HG02852 (cell line): ENCODE measurements around the gene REPS1.
A peak's percentile ranks its signal among the peaks of the same experiment; 100 is the strongest.
"Not testable (repeated sequence)": the region's sequence is repeated elsewhere in the genome, so short reads cannot be mapped to it uniquely, and the experiment has no call there.

Experiments
- ATAC-seq: cut with Tn5 transposase; IDR thresholded peaks from one replicate; pipeline ENCODE4 v1.9.1; 2021; ENCODE audit warnings: mild to moderate bottlenecking, moderate library complexity; ENCODE audit not compliant: unreplicated experiment

The REPS1 gene

GRCh38 chr6:138987643-138988468 lies at the start of gene REPS1:
Gene REPS1 (minus strand): TSS chr6:138988253. CDS start chr6:138987682, 571 bp downstream.
- ATAC-seq, result peak; percentile 88

- no peak for ATAC-seq
Observed at GRCh38 chr6:139037490-139037889, 49.4 kb upstream of the REPS1 start.

- peak; percentile 39 for ATAC-seq
Observed at GRCh38 chr6:139030228-139030963, 42.3 kb upstream of the REPS1 start.

GRCh38 chr6:139029470-139030227 lies 41.6 kb upstream of the REPS1 start:
- peak; percentile 31 for ATAC-seq

GRCh38 chr6:139028658-139029469 lies 40.8 kb upstream of the REPS1 start, which contains the start of gene ABRACL:
Gene ABRACL (plus strand): TSS chr6:139028745. CDS start chr6:139034161, 5,416 bp downstream.
- peak; percentile 70 for ATAC-seq

- peak; percentile 3 for ATAC-seq
Observed at GRCh38 chr6:139028215-139028657, 40.2 kb upstream of the REPS1 start.

GRCh38 chr6:139027620-139028182 lies 39.6 kb upstream of the REPS1 start:
- no peak for ATAC-seq

- ATAC-seq, result not testable (repeated sequence)
Observed at GRCh38 chr6:139025416-139025815, 37.4 kb upstream of the REPS1 start.

GRCh38 chr6:139020689-139021088 lies 32.6 kb upstream of the REPS1 start:
- no peak for ATAC-seq

- no peak for ATAC-seq
Observed at GRCh38 chr6:139019722-139020121, 31.7 kb upstream of the REPS1 start.

GRCh38 chr6:139017227-139017626 lies 29.2 kb upstream of the REPS1 start:
- no peak for ATAC-seq

GRCh38 chr6:139016337-139017213 lies 28.5 kb upstream of the REPS1 start:
- peak; percentile 97 for ATAC-seq

GRCh38 chr6:139014945-139015344 lies 26.9 kb upstream of the REPS1 start:
- no peak for ATAC-seq

GRCh38 chr6:139013185-139013800 lies 25.2 kb upstream of the REPS1 start:
- no peak for ATAC-seq

GRCh38 chr6:139011980-139012379 lies 23.9 kb upstream of the REPS1 start:
- ATAC-seq, result no peak

- ATAC-seq, result no peak
Observed at GRCh38 chr6:139010674-139011073, 22.6 kb upstream of the REPS1 start.

GRCh38 chr6:139008117-139008516 lies 20.1 kb upstream of the REPS1 start:
- no peak for ATAC-seq

- ATAC-seq, result no peak
Observed at GRCh38 chr6:139007428-139007827, 19.4 kb upstream of the REPS1 start.

GRCh38 chr6:139006477-139006876 lies 18.4 kb upstream of the REPS1 start:
- ATAC-seq, result no peak
